AG08395 (cell line): ENCODE measurements around the gene SIX3.

Source experiments
- DNase-seq: peaks from one replicate; pipeline ENCODE4 v3.0.0; 2012; ENCODE audit warnings: mixed read lengths, low spot score

SIX3 gene

GRCh38 chr2:44941551-44942234 is at the start of gene SIX3:
TSS of gene SIX3 (plus strand) at chr2:44941702. CDS start at chr2:44942105, 403 bp downstream.
- DNase-seq, result no peak

GRCh38 chr2:44894058-44894457 is 47.4 kb upstream of the SIX3 start:
- no peak for DNase-seq

- no peak for DNase-seq
Measured at GRCh38 chr2:44895061-44895460, 46.4 kb upstream of the SIX3 start.

- DNase-seq, result no peak
Measured at GRCh38 chr2:44897406-44897805, 44.1 kb upstream of the SIX3 start.

DNA sequence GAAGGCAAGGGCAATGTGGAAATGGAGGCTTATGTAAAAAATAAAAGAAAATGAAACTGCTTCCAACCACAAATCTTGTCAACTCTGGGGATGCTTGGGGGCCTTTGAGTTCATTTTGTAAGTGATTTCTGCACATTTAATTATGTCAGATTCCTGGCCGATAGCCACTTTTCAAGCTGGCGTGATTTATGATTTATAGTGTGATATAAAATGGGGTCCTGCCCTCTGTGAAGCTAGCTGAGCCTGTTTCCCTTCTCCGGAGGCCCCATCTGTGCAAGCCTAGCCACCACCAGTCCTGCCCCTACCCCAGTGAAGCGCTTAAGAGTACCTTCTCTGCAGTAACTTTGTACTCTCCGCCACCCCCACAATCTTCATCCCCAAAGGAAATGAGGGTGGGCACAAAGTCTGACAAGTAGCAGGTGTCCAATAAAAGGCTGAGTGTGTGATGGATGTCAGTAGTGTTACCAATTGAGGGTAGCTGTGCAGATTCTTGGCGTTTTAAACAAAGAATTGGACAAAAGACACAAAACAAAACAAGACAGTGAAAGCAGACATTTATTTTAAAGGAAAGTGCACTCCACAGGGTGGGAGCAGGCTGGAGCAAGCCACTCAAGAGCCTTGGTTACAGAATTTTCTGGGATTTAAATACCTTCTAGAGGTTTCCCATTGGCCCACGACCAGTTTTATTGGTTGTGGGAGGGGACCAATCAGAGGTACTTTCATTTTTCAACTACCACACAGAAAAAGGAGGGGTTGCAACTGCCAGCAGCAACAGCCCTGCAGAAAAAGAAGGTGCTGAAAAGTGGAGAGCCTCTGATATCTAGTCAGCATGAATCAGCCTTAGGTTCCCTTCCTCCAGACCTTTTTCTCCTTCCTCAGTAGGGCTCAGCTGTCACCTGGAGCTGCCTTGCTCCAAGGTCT is 39.0 kb upstream of the SIX3 start:
- DNase-seq, result no peak

DNA sequence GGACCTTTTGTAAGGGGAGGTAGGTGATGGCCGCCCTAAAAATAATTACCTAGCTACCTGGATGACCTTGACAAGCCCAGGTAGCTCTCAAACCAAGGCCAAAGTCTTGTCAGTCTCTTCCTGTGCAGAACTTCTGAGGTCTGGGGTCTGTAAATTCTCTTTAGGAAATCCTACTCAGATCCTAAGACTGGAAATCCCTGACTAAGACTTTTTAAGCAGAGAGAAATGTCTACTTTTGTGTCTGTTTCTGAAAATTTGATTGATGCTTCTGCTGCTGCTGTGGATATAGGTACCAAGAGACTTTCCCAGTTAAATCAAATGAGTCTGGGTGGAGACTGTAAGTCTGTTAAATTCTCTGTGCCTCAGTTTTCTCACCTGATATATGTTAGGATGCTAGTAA is 36.9 kb upstream of the SIX3 start:
- DNase-seq, result no peak

DNA sequence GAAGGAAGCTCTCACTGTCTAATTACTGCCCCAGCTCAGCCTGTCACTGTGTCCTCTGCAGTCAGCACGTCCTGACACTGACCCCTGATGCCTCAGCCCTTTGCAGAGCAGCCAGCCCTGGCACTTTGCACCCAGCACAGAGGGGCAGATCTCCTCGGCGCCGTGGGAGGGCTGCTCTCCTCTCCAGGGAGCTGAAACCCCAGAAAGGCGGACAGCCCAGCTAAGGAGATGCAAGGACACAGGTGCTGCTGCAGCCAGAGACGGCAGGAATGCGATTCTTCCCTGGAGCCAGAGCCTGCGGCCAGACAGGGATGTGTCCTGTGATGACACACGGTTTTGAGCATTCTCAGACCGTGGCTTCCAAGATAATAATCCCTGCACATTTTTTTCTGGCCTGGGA is 34.5 kb upstream of the SIX3 start:
- no peak for DNase-seq

- no peak for DNase-seq
Measured at GRCh38 chr2:44909831-44910230, 31.7 kb upstream of the SIX3 start.

GRCh38 chr2:44912660-44913059 is 28.8 kb upstream of the SIX3 start:
- peak; percentile 81 for DNase-seq

DNA sequence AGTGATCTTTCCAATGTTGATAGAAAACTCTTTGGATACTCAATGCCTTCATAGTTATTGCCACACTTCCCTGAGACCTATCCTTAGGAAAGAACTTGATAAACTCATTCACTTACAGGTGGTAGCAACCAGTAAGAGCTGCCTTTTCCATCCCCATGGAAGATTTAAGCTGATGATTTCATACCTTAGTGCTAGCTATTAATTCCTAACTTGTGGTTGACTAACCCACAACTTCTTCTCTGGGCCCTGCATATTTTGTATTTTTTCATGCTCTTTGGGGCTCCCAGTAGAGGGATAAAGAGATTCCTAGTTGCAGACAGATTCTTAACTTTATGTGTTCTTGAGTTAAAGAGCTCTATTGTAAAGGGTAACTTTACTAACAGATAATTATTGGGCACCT is 25.2 kb upstream of the SIX3 start:
- no peak for DNase-seq

- no peak for DNase-seq
Measured at GRCh38 chr2:44918095-44918775, 23.3 kb upstream of the SIX3 start.

- DNase-seq, result no peak
Measured at GRCh38 chr2:44920751-44921150, 20.8 kb upstream of the SIX3 start.

GRCh38 chr2:44922776-44923175 is 18.7 kb upstream of the SIX3 start:
- no peak for DNase-seq

DNA sequence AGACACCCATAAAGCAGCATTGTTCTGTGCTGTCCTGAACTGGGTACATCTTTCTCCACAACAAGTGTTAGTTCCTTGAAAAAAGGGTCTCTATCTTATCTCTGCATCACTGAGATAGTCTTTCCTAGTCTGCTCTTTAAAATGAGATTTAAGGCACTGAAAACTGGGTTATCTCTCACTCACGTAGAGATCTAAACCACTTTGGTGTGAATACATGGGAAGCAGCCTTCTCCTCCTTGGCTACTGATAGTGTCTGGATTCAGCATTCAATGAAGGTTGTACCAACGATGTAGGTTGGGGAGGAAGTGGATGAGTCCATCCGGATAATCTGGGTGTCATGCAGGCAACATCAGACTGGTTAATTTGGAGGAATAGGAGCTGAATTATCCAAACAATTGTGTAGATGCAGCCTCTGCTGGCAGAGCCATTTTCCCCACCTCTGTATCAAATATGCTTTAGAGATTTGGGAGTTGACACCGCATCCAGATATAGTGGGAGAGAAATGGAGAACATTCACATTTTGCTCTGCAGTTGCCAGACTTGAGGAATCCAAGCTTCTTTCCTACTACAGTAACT is 15.9 kb upstream of the SIX3 start:
- DNase-seq, result no peak

DNA sequence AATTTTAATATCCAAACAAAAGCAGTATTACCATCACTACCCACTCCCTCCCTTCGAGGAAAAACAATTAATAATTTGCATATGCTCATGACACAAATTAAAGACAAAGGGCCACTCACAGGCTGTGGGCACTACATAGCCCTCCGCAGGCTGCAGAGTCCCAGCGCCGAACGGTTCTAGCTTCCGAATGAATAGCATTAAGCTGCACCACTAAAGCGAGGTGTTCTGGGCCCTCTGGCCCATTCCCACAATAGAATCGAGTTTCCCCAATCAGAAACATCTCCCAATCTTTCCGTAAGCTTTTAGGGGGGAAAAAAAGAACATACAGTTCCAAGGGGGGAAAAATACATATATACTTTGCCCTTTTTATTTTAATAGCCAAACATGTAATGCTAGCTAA is 14.5 kb upstream of the SIX3 start:
- no peak for DNase-seq

- DNase-seq, result no peak
Measured at GRCh38 chr2:44927985-44928482, 13.5 kb upstream of the SIX3 start.

- DNase-seq, result no peak
Measured at GRCh38 chr2:44928483-44929158, 12.9 kb upstream of the SIX3 start.

- no peak for DNase-seq
Measured at GRCh38 chr2:44929159-44929734, 12.3 kb upstream of the SIX3 start.

DNA sequence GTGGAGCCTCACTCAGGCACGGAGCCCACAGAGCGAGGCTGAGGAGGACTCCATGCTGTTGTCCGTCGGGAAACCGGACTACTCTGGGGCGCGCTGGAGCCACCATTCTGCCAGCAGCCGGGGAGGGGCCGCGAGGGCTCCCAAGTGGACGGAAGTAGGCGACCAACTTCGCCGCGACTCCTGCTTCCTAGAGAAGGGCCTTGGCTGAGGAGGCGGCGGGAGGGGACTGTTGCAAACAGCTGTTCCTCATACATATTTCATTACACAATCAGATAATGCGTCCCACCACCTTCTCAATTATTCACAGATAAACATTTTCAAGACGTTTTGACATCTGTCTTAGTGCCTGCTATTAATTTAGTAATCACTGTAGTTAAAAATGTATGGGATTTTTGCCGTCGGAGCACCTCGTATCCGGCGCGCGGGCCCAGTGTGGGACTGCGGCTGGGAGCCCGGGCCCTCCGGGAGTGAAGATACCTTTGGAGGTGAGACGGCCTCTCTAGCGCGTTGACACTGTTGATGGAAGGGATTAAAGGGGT is 11.7 kb upstream of the SIX3 start:
- no peak for DNase-seq

- no peak for DNase-seq
Measured at GRCh38 chr2:44930274-44931197, 11.0 kb upstream of the SIX3 start.
